Activated naive CD8-positive, alpha-beta T cell treated with anti-CD3 and anti-CD28 coated beads, Interleukin-2, amount 50 U/mL, for 16 hours (primary cell): ENCODE measurements around the gene FKBP2.
A peak's percentile ranks its signal among the peaks of the same experiment; 100 is the strongest.

Experiments used
- DNase-seq: peaks from one replicate; pipeline ENCODE4 v3.0.0-alpha.2; 2020; ENCODE audit warnings: low read depth, low spot score

The FKBP2 gene

DNA sequence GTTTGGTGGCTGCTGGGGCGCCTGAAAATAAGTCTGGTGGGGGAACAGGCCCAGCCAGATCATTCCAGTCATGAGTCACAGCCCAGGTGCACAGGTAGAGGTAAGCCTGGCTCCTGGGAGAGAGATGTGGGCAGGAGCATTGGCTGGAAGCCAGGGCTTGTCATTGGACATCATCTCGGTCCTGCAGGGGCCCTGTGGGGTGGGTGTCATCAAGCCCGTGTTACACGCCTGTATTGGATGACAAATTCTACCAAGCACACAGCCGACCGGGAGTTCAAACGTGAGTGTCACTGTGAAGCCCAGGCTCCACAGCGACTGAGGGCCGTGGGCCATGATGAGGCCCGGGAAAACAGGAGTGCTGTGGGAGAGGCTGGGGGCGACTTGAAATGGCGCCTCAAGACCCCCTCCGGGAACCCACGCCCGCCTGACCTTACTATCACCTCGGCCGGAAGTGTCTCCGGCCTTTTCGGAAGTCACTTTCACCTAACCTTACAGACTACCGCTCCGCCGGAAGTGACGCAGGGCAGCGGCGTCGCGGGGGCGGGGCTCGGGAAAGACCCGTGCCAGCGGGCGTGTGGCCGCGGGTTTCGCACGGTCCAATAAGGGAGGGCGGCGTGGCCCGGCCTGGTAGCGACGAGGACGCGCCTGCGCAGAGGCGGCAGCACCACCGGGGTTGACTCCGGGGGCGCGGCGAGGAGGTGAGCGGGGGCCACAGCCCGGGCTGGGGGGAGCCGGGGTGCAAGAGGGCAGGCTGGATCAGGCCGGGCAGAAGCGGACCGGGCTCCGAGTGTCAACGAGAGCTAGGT is at the start of gene FKBP2:
Gene FKBP2 (plus strand): TSS at position 661 of the 806 bp plus-strand sequence. CDS start 1,293 bp downstream, outside the sequence.
- DNase-seq, result peak; percentile 95

DNA sequence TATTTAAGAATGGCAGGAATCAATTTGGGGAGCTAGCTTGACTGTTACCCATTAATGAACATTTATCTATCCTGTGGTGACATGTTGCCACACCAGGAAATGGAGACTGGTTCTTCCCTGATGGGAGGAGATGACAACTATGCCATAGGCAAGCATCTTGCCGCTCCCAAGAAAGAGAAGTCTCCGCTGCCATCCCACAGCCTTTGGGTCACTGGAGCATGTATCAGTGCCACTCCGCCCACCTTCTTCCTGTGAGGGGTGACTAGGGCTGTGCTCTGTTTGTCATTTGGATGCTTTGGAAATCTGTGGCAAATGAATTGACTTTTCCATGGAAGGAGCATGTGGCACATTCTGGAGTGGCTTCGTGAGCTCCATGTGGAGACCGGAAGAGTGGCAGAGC is 48.5 kb upstream of the FKBP2 start:
- no peak for DNase-seq

GRCh38 chr11:64196626-64197025 is 44.3 kb upstream of the FKBP2 start:
- DNase-seq, result no peak

GRCh38 chr11:64198511-64198910 is 42.4 kb upstream of the FKBP2 start:
- DNase-seq, result no peak

DNA sequence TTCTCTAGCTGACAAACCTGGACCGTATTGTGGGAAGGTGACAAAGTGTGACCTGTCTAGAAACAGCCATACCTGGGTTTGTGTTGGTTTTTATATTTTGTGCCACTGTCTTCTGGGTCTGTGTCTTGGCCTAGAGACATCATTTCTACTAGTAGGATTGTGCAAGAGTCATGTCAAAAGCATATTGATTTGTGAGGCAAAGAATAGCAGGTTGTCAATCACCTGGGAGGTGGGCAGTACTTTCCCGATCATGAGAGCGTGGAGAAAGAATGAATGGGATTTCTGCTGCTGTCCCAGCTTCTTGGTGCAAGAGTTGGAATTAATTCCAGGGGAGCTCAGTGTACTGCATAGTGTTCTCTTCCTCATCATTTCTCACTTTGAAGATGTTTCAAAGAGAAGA is 39.4 kb upstream of the FKBP2 start:
- no peak for DNase-seq

DNA sequence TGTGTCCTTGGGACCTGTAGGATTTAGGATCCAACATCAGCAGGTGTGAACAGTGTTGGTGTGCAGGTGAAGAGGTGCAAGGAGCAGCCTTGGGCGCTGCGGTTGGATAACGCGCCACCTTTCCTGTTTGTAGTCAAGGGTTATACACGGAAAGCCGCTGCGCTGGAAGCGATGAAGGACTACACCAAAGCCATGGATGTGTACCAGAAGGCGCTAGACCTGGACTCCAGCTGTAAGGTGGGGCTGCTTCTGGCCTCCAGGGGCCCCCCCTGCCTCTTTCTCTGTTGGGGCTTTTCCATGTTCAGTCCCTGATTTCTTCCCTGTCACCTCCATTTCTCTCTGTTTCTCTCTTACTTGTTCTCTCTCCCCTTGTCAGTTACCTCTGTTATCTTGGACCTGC is 37.9 kb upstream of the FKBP2 start:
- DNase-seq, result no peak

DNA sequence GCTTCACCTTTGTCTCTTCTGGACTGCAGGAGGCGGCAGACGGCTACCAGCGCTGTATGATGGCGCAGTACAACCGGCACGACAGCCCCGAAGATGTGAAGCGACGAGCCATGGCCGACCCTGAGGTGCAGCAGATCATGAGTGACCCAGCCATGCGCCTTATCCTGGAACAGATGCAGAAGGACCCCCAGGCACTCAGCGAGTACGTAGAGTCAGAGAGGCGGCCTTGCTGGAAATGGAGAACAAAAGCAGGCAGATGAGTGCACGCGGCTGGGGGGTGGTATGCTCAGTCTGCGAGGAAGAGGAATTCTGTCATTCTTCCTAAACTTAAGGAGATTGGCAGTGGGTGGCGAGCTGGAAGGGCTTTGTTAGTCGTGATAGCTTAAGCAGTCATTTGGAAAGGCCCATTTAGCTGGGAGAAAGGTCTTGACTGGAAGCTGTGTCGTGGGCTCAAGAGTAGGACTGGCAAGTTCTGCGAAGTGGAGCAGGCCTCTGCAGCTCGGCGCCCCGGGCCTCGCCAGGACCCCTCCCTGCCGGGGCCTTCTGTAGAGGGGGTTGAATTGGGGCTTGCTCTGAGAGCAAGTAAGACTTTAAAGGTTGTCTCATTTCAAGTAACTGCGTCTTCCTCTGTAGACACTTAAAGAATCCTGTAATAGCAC is 37.3 kb upstream of the FKBP2 start:
- no peak for DNase-seq

GRCh38 chr11:64204080-64204440 is 36.8 kb upstream of the FKBP2 start:
- DNase-seq, result no peak

- no peak for DNase-seq
Observed at GRCh38 chr11:64204464-64204989, 36.4 kb upstream of the FKBP2 start.

- peak; percentile 48 for DNase-seq
Observed at GRCh38 chr11:64206457-64207255, 34.2 kb upstream of the FKBP2 start, which contains the start of gene FERMT3. TSS of gene FERMT3 (plus strand) at chr11:64206721. CDS start at chr11:64207365, 644 bp downstream.

DNA sequence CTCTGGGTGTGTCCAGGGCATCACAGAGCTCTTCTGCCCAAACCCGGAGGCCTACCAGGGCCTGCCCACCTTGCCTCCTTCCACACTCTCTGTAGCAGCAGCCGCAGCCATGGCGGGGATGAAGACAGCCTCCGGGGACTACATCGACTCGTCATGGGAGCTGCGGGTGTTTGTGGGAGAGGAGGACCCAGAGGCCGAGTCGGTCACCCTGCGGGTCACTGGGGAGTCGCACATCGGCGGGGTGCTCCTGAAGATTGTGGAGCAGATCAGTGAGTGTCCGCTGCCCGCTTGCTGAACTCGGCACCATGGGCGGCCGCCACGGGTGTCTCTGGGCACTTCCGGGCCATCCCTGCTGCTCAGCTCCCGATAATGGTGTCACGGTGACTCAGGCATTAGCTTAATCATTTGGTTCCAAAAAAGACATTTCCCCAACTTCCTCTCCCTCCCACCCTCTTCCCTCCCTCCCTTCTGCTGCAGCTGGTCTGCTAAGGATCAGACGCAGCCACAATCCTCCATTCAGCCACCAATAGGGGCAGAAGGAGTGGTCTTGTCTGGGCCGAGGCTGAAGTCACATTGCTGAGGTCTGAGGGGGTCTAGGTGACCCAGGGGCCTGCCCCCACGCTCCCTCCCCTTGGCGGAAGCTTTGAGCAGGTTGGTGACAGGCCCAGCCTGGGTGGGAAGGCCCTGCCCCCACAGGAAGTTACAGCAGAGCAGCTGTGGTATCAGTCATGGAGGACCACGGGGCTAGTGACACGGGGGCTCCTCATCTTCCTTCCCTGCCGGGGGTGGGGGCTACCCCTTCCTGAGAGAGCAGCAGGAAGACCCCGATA is 33.4 kb upstream of the FKBP2 start:
- peak; percentile 66 for DNase-seq

DNA sequence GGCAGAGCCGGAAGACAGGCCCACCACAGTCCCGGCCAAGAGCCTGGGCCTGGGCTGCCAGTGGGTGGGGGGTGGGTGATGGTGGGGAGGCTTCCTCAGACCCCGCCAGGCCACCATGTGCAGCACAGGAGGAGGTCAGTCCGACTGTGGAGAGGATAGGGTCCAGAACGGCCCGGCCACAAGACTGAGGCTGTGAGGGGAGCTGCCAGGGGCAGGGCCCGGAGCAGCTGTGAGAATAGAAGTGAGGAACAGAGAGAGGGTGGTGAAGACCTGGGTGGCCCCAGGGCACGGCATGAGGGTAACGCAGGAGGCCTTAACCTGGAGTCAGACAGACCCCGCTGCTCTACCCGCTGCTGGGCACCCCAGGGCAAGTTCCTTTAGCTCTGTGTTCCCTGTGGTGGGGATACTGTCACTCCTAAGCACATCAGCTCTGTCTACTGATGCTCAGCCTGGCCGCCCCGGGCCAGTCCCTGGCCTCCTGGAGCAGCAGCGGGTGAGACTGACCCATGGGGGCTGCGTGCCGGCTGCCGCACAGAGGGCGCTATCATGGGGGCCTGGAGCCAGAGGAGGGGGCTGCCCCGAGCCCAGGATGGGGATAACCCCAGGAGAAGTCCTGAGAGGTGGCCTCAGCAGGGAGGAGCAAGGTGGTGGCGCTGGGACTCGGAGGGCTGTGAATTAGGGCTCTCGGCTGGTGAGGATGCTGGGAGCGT is 32.7 kb upstream of the FKBP2 start:
- DNase-seq, result no peak

DNA sequence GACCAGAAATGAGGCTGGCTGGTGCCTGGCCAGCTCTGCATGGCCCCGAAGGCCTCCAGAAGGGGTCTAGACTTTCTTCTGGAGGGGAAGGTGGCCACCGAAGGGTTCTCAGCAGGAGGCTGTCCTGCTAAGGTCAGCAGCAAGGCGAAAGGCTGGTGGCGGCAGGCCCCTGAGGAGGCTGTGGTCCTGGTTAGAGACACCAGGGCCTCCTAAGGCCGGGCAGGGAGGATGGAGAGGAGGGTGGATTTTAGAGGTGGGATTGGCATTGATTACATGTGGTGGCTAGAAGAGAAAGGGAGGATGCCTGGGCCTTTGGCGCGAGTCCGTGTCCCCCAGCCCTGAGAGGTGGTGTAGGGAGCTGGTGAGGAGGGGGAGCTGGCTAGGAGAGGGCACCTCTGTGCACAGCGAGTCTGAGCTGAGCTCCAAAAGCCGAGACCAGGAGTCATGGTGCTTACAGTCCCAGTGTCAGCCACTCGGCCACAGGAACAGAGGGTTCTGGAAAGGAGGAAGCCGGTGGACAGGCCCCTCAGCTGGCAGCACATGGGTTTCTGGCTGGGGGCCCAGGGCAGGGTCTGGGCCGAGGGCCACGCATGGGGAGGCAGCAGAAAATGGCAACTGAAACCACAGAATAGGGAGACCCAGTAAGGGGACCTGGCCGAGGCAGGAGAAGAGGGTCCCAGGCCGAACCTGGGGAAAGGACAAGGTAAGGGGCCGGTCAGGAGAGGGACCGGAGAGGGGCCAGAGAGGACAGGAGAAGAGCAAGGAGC is 31.9 kb upstream of the FKBP2 start:
- DNase-seq, result no peak

GRCh38 chr11:64209563-64209843 is 31.4 kb upstream of the FKBP2 start:
- DNase-seq, result no peak

- no peak for DNase-seq
Observed at GRCh38 chr11:64210301-64211020, 30.4 kb upstream of the FKBP2 start.

DNA sequence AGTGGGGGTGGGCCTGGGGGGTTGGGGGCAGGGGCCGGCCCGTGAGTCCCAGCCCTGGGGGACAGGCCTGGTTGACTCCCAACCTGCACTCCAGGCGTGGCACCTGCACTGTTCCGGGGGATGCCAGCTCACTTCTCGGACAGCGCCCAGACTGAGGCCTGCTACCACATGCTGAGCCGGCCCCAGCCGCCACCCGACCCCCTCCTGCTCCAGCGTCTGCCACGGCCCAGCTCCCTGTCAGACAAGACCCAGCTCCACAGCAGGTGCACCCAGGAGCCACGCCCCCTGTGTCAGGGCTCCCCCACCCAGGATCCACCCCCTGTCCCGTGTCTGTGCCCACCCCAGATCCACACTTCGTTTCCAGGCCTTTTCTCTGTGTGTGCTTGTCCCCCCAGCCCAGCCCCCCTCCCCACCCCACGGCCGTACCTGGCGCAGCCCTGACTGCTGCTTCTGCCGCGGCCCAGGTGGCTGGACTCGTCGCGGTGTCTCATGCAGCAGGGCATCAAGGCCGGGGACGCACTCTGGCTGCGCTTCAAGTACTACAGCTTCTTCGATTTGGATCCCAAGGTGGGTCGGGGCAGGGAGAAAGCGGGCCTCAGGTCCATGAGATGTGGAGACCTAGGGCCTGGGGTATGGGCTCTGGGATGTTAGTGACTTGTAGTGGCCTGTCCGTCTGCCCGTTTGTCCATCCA is 29.6 kb upstream of the FKBP2 start:
- DNase-seq, result no peak

DNA sequence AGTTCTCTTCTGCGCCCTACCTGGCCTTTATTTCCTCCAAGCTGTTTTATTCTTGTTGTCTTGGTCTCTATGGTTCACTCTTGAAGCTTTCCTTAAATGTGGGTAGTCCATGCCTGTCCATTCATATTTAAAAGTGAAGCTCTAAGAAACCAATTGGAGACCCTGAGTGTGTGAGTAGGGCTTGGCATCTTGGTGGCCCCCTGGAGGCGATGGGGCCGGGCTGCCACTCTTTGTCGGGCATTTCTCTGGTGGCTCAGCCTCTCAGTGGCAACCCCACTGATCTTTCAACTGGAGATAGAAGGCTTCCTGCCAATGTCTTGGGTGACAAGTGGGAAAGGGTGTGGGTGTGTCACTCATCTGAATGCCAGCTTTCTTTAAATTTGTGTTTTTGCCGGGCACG is 24.0 kb upstream of the FKBP2 start:
- no peak for DNase-seq

DNA sequence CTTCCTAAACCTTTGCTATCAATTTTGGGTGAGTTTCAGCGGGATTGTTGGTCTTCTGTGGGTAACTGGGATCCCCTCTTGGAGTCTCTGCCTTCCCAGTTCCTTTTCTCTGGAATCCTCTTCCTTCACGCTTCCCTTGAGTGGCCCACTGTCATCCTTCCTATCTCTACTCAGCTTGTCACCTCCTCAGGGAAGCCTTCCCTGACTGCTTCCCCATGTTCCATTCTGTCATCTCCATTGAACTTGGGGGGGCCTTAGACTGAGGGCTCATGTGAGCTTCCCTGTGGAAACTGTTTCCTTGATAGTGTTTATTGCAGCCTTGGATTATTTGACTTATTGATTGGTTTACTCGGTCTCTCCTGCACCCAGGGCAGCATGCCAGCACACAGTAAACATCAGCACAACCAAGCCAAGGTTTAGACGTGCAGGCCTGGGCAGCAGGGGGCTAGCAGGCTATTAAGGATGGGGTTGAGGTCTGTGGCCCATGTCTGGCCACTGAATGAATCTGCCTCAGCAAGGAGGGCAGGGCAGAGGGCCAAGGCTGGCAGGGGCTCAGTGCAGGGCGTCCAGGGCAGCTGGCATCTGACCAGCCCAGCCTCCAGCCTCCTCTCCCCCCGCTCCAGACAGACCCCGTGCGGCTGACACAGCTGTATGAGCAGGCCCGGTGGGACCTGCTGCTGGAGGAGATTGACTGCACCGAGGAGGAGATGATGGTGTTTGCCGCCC is 22.1 kb upstream of the FKBP2 start:
- DNase-seq, result no peak
